HG02943 (cell line): ENCODE data around the gene CSTF2T.
"Not testable (repeated sequence)": the region's sequence is repeated elsewhere in the genome, so short reads cannot be mapped to it uniquely, and the experiment has no call there.

ENCODE experiments used
- ATAC-seq: cut with Tn5 transposase; IDR thresholded peaks from one replicate; pipeline ENCODE4 v1.9.1; 2021; ENCODE audit warnings: mild to moderate bottlenecking, low read depth, moderate library complexity; ENCODE audit not compliant: unreplicated experiment

The CSTF2T gene

DNA sequence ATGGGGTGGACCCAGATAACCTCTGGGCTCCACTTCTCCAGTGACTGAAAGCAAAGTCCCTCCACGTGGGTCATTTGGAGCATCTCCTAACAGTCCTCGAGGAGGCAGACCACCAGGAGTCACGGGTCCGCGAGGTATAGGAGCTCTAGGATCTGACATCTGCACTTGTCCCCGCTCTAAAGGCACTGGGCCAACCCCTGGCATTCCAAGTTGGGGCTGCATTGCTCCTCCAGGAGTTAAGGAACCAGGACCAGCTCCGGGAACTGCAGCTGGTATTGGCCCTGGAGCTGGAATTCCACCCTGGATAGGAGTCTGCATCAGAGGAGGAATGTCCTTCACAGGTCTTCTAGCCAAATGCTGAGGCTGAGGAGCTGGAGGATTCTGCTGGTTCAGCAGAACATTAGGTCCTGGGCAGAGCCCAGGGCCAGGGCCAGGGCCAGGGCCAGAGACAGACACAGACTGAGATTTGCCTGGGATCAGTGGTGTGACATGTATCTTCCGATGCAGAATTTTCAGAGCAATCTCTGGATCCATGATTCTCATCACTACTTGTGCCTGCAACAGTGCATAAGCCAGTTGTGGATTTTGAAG lies 827 bp downstream of the CSTF2T start:
- no peak for ATAC-seq

DNA sequence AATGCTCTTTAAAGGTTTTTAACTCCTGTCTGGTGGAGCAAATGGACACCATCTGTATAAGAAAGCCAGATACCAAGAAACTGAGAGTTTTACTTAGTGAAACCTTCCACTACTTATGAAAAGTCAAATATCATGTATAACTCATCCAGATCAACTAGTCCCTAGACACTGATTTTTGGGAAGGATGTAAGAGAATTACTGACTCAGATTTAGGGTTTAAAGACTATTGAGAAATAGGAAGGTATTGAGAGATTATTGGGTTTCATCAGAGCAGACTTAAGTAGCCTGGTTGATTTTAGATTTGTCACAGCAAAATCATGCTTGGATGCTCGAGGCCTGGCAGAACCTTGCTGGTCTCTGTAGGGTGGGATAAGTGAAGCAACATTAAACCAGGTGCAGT lies 3.1 kb downstream of the CSTF2T start:
- no peak for ATAC-seq

DNA sequence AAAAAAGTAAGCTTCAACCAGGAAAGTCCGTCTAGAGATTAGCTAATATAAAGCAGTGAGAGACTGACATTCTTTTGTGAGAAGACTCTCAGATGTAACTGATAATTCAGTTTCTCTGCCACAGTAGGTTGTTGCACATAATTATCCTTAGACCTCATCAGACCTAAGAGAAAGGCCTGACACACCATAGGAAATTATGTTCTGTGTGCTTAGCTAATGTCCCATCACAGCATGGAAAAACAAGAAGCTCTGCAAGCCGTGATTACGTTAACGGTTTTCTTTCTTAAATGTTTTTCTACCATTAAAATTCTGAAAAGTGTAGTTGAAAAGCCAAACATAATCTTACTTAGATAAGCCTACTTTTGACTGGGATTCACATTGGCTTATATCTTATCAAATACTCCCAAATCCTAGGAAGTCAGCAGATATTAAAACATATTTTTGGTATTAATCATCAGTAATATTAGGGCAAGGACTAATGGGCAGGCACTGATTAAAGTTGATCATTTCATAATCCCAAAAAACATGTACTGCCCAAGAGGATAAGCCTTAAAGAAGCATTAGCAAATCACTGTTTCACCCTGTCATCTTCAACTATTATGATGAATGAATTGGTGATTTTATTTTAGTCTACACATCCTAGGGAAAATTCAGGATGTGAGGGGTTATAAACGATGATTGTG lies 5.2 kb downstream of the CSTF2T start:
- ATAC-seq, result no peak

DNA sequence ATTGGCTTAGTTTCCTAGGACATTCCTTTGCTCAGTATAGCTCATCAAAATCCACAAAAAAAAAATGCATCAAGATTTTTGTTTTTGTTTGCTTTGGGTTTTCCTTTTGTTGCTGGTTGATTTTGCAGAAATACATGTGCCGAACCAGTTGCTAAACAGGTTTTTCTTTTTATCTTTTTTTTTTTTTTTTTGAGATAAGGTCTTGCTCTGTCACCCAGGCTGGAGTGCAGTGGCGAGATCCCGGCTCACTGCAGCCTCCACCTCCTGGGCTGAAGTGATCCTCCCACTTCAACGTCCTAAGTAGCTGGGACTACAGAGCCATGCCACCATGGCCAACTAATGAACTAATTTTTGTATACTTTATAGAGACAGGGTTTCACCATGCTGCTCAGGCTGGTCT lies 8.3 kb downstream of the CSTF2T start:
- no peak for ATAC-seq

DNA sequence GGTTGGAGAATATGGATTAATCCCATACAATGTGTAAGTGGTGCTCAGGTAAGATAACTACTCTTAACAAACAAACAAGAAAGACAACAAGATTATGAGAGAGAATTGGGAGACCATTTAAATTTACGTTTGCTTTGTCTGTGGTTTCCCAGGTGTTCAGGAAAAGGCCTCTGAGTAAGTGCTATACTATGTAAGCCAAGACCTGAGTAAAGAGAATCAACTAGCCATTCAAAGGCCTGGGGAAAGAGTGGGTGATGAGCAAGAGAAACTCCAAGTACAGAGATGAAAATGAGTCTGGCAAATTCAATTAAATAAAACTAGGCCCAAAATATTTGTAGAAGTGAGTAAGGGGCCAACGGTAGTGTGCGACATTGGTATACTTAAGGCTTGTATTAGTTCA lies 9.9 kb downstream of the CSTF2T start:
- ATAC-seq, result no peak

DNA sequence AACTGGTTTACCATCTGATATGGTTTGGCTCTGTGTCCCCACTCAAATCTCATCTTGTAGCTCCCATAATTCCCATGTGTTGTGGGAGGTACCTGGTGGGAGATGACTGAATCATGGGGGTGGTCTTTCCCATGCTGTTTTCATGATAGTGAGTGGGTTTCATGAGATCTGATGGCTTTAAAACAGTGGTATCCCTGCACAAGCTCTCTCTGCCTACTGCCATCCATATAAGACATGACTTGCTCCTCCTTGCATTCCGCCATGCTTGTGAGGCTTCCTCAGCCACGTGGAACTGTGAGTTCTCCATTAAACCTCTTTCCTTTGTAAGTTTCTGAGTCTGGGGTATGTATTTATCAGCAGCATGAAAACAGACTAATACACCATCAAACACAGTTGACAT lies 10.6 kb downstream of the CSTF2T start:
- ATAC-seq, result not testable (repeated sequence)

DNA sequence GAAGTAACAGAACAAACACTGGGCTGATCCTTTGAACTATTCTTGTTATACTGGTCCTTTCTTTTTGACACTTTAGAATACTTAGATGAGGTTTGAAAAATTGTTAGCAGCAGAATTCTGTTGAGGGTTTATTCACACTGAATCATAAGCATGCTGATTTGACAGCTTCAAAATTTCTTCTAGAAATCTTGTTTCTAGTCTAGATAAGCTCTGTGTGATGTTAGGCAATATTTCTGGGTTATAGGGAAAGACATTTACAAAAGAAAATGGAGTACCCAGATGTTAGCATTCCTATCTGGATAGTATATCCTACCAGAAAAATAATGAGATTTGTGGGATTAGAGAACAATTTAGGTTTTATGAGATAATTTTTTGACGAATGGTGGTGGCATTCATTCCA lies 12.1 kb downstream of the CSTF2T start:
- ATAC-seq, result no peak

DNA sequence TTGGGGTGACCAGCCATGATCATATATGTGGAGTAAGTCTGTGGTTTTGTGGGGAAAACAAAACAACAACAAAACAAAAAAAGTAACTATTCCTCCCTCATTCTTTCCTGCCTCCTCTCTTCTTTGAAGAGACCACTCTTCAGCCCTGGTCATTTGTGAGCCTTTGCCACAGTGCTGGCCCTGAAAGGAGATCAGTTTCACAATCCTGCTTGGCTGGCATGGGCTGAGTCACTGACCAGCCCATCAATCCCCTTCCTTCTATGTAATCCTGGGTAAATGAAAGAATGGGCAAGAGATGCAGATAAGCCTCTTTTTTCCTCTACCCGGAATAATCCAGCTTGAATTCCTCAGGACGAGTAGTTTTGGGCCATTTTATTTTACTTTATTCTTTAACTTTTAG lies 13.6 kb downstream of the CSTF2T start:
- ATAC-seq, result no peak

DNA sequence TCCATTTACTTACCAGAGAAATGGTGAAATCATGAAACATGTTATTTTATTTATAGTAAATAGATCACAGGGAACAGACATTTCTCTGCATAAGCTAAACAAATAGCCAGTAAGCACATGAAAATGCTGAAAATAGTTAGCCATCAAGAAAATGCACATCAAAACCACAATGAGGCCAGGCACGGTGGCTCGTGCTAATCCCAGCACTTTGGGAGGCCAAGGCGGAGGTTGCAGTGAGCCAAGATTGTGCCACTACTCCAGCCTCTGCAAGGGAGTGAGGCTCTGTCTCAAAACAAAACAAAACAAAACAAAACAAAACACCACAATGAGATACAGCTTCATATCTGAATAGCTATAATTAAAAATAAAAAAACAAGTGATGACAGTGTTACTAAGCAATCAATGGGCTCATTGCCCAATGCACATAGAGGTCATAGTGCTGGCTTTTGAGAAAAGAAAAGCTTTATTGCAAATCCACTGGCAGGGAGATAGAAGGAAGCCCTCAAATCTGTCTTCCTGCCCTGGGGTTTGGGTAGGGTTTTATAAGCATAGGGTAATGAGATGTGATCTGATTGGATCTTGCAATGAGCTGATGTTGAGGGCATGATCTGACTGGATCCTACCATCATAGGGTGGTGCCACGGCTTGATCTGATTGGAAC lies 16.2 kb downstream of the CSTF2T start:
- no peak for ATAC-seq

DNA sequence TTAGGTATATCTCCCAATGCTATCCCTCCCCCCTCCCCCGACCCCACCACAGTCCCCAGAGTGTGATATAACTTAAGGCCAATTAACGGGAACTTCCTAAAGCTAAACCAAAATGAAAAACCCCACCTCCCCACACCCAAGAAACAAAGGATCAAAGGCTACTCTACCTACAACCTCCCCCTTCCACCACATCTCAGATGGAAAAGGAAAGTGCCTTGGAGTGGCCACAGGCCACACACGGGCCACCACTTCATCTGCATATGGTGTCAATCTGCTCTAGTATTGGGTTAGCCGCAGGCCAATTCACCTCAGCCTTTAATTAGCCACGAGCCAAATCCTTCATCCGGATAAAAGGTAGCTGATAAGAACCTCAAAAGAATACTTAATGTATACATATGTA lies 19.6 kb downstream of the CSTF2T start:
- ATAC-seq, result no peak

DNA sequence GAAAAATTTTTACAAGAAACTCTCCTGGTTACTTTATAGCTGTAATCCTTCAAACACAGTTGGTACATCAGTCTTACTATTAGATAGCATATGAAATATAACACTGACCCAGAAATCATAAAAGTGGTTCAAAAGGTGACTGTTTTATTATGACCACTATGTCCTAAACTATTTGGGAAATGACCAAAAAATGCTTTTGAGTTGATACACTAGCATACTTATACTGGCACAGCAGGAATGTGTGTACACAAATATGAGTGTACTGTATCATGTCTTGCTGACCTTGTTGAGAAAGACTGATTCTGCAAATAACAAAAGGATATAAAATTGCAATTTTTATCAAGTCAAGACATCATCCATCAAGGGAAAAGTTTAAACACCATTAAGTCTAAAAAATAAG lies 24.3 kb downstream of the CSTF2T start:
- ATAC-seq, result no peak

DNA sequence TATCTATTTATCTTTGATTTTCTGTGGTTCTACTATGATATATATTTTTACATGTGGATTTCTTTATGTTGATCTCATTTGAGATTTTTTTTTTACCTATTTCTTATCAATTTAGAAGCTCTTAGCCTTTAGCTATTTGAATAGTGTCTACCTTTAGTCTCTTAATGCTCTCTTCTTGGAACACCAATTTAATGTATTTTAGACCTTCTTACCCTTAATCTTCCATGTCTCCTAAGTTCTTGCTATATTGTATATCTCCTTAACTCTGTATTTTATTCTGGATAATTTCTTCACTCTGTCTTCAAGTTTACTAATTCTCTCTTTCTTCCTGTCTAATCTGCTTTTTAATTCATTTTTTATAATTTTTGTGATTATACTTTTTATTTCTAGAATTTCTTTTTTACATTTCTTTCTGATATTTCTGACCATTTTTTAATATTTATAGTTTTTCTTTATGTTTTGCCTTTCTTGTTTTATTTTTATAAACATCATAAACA lies 27.3 kb downstream of the CSTF2T start:
- ATAC-seq, result no peak

DNA sequence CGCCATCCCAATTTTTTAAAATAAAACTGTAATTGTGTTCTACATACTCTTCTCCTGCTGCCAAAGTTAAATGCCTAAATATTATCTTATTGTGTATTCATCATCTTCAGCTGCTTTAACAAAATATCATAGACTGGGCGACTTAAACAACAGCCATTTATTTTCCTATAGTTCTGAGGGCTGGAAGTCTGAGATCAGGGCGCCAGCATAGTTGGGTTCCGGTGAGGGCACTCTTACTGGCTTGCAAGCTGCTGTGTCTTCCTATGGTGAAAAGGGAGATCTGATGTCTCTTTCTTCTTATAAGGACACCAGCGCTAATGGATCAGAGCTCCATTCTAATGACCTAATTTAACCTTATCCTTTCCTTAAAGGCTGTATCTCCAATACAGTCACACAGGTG lies 30.4 kb downstream of the CSTF2T start:
- ATAC-seq, result no peak

DNA sequence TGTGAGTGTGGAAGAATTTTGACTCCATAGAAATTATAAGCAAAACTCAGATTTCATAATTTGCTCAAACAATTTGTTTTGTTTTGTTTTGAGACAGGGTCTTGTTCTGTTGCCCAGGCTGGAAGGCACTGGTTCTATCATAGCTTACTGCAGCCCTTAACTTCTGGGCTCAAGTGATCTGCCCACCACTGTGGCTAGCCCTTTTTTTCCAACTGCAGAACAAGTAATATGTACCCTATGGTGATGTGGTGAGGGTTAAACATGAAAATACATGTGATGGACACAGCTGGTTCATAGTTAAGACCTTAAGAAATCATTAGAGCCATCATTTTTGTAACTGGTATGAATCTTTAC lies 31.1 kb downstream of the CSTF2T start:
- no peak for ATAC-seq

DNA sequence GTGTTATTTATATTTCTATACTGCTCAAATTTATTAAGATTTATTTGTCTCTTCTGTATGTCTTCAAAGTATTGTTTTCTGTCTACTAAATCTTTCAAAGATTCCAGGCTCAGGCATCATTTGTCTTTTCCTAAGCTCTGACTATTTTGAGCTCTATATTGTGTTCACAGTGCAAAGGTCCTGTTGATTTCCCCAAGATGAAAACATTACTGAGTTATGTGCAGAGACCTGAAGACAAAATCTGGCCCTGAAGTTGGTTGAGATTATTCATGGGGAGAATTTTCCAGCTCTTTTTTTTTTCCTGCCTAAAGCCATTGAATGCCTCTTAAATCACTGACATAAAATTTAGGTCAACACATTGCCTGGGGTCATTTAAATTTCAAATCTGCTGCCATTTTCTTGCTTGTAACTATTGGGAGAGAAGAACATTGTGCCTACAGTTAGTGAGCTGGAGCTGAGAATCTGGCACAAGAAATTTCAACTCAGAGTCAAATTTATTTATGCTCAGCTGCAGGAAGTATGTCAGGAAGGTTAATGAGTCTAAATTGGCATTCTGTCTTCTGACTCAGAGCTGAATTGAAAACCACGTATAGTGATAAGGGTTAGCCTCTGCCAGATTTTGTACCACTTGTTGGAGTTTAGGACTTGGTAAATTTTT lies 31.6 kb downstream of the CSTF2T start:
- ATAC-seq, result no peak

DNA sequence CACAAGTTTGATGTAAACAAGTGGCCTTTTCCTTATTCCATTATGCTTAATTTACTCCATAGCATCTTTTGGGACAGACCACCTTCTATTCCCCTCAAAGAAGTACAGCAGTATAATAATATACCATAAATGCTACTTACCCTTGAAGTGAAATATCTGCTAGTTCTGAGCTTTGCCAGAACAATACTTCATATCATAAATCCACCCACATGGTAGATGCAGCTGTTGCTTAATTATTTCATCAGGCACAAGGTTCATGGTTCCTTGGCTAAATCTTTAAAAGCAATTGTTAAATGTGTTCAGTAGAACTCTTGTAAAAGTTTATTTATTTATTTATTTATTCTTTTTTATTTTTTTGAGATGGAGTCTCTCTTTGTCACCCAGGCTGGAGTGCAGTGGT lies 32.9 kb downstream of the CSTF2T start:
- ATAC-seq, result no peak

DNA sequence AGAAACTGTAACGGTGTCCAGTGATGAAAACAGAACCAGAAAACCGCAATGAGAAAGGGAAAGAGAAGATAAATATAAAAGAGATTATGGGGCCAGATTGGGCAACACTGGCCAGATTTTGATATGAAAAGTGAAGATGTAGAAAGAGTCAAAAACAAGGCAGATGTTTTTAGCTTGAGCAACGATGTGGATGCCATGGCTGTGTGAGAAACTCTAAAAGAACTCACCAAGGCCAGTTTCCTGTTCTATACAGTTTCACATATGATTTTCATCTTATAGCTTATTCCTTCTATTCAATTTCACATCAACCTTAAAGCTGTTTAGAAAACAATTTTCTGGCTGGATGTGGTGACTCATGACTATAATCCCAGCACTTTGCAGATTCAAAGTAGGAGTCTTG lies 36.3 kb downstream of the CSTF2T start:
- no peak for ATAC-seq

DNA sequence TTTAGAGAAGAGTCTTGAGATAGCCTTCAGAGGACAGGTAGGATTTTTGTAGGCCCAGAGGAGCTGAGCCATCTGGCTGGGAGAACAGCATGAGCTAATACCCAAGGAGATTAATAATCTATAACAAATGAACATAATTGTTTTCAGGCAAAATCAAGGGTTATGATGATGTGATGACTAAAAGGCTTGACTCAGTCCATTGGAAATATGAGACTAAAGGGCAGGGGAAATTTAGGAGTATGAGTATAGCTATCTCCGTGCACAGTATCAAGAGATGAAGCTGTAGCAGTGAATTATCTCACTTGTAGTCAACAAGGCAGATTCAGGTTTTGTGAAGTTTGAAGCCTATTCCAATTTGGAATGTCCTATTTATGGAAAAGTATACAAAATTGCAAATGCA lies 40.1 kb downstream of the CSTF2T start:
- ATAC-seq, result no peak

DNA sequence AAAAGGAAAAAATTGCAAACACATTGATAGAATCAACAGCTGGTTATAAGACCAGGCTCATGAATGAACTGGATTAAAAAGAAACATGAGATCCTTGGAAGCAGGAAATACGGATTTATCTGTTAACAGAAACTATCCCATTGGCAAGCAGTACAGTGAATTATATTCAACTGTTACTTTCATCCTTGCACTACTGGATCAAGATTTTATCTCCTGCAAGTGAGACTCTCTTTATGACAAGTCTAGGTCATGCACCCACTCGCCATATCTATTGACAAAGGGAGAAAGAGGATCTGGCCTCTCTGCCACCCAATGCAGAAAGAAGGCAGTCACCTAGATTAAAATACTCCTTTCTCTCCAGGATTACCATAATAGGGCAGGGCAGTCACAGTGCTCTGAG lies 41.4 kb downstream of the CSTF2T start:
- ATAC-seq, result no peak

DNA sequence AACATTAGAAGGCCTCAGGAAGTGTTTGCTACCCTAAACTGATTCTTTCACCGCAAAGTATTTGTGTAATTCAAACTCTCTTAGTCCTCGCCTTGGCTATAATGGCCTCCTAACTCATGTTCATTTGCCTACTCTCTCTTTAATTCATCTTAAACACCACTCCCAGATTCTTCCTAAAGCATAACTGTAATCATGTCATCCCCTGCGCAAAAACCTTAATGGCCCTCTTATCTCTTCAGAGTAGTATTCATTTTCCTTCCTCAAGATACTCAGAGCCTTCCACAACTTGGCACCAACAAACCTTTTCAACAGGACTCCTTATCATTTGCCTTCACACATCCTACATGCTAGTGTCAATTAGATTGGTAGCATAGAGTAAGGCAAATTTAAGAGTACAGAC lies 42.9 kb downstream of the CSTF2T start:
- ATAC-seq, result no peak

DNA sequence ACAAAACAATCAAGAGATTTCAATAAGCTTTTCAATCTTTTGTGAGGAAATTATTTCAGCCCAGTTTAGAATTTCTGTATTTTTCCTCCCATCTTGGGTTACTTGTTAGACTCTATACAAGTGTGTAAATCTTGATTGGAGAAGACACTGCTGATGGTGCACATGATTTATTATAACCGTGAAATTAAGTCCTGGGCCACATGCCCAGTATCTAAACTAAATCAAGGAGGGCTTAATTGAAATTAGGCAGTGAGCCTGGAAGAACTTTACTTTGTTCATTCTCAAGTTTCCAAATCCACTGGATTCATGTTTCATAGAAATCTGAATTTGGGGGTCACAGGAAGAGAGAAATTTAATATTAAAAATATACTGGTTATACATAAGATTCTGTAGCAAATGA lies 44.5 kb downstream of the CSTF2T start:
- no peak for ATAC-seq

DNA sequence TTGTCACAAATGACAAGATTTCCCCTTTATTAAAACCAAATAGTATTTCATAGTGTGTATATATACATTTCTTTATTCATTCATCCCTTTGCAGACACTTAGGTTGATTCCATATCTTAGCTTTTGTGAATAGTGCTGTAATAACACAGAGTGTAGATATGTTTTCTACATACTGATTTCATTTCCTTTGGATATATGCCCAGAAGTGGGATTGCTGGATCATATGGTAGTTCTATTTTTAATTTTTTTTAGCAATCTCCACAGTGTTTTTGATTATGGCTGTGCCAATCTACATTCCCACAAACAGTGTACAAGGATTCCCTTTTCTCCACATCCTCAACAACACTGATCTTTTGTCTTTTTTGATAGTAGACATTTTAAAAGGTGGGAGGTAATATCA lies 46.4 kb downstream of the CSTF2T start:
- no peak for ATAC-seq
